GM12878 (cell line): ENCODE results near the gene CDON. TPM values are rescaled to one million over a fixed set of nuclear protein-coding genes. Genes with fewer than 3 reads are reported as not detected.

Source experiments
- ATAC-seq: fragments of 200-7000 bp; cut with Tn5 transposase; 3 replicates; pipeline ENCODE4 v1.9.1; 2020; ENCODE audit warnings: mild to moderate bottlenecking, moderate library complexity
- BruUV-seq: library from RNA; stranded (reverse); fragments of 400-500 nt; replicated peaks from 2 replicates; lab custom pipeline; 2021; lab: Mats Ljungman, UMichigan
- CTCF ChIA-PET: fragments of 300-600 bp; sonication (Branson Sonifier 250); formaldehyde crosslinking; extraction: SDS; loops from one replicate; lab custom pipeline; 2021; ENCODE audit warnings: inconsistent platforms; lab: Yijun Ruan, JAX
- POLR2A ChIA-PET: fragments of 350-600 bp; formaldehyde crosslinking; extraction: SDS; loops from one replicate; lab custom pipeline; 2021; ENCODE audit warnings: inconsistent platforms; lab: Charles Lee
- RAD21 ChIA-PET: fragments of 300-600 bp; sonication (Branson Sonifier 250); formaldehyde crosslinking; loops from one replicate; lab custom pipeline; 2023; ENCODE audit warnings: antibody characterized with exemption; ENCODE audit not compliant: unreplicated experiment; lab: Charles Lee
- SMC1A ChIA-PET: fragments of 300-600 bp; sonication (Branson Sonifier 250); formaldehyde crosslinking; loops from one replicate; lab custom pipeline; 2023; ENCODE audit not compliant: unreplicated experiment, uncharacterized antibody; lab: Charles Lee
- DNase-seq: peaks from one replicate; pipeline ENCODE4 v3.0.0-alpha.2; 2011; ENCODE audit warnings: low read depth, low spot score
- FAIRE-seq: peaks from 3 replicates; lab custom pipeline; 2011; peaks lifted over from hg19 to GRCh38; lab: Jason Lieb, UNC
- H2AFZ ChIP-seq: 2 replicates; pipeline ENCODE4 v1.6.0; 2011; ENCODE audit warnings: low read depth, low read length, control low read depth; ENCODE audit not compliant: control insufficient read depth
- H3K27ac ChIP-seq: 2 replicates; pipeline ENCODE4 v1.5.1; 2011; ENCODE audit warnings: control low read depth; ENCODE audit not compliant: control insufficient read depth, insufficient read depth
- H3K27me3 ChIP-seq, 2 experiments: replicated peaks in 1 of 2; 2 replicates each; pipeline versions ENCODE4 v1.6.0 to v1.6.1; 2011; ENCODE audit warnings: low read length in 1 of 2; ENCODE audit not compliant: control insufficient read depth in 2 of 2, insufficient read depth in 2 of 2
- H3K36me3 ChIP-seq, 2 experiments: 2 replicates each; pipeline ENCODE4 v1.5.1; 2011; ENCODE audit warnings: low read length in 1 of 2; ENCODE audit not compliant: control insufficient read depth in 2 of 2, insufficient read depth in 2 of 2
- H3K4me1 ChIP-seq: 2 replicates; pipeline ENCODE4 v1.6.1; 2011; ENCODE audit warnings: mild to moderate bottlenecking, low read length, moderate library complexity, mixed read lengths; ENCODE audit not compliant: control insufficient read depth, insufficient read depth
- H3K4me2 ChIP-seq: 2 replicates; pipeline ENCODE4 v1.6.0; 2011; ENCODE audit warnings: control low read depth; ENCODE audit not compliant: control insufficient read depth, insufficient read depth
- H3K4me3 ChIP-seq: fragments of 200-600 bp; sonication (generic); 2 replicates; pipeline ENCODE4 v1.5.1; 2016
- H3K79me2 ChIP-seq: 2 replicates; pipeline ENCODE4 v1.6.0; 2011; ENCODE audit warnings: low read length; ENCODE audit not compliant: control insufficient read depth, insufficient read depth
- H3K9ac ChIP-seq: 2 replicates; pipeline ENCODE4 v1.8.0; 2011; ENCODE audit warnings: low read length, control low read depth, mixed read lengths; ENCODE audit not compliant: control insufficient read depth, insufficient read depth
- H3K9me3 ChIP-seq: replicated peaks from 3 replicates; pipeline ENCODE4 v1.5.1; 2011; ENCODE audit warnings: mild to moderate bottlenecking, low read length; ENCODE audit not compliant: control insufficient read depth, insufficient read depth
- H4K20me1 ChIP-seq: 2 replicates; pipeline ENCODE4 v1.6.0; 2011; ENCODE audit not compliant: control insufficient read depth, insufficient read depth
- BMI1 ChIP-seq: fragments of 450-650 bp; IDR thresholded peaks from 2 replicates; pipeline ENCODE4 v1.6.1; 2016; ENCODE audit warnings: mild to moderate bottlenecking, moderate library complexity, borderline replicate concordance
- CREM ChIP-seq: IDR thresholded peaks from 2 replicates; pipeline ENCODE4 v1.6.1; 2014; ENCODE audit warnings: antibody characterized with exemption, low read depth
- HDAC6 ChIP-seq: fragments of 200-600 bp; sonication (generic); IDR thresholded peaks from one replicate; pipeline ENCODE4 v1.8.0; 2017; ENCODE audit warnings: antibody characterized with exemption; ENCODE audit not compliant: unreplicated experiment
- KLF5 ChIP-seq: fragments of 450-650 bp; IDR thresholded peaks from 2 replicates; pipeline ENCODE4 v1.6.1; 2014; ENCODE audit warnings: mild to moderate bottlenecking; ENCODE audit not compliant: partially characterized antibody
- NFYB ChIP-seq: IDR thresholded peaks from 2 replicates; pipeline ENCODE4 v1.6.1; 2011; ENCODE audit warnings: low read depth, mild to moderate bottlenecking, low read length, improper control_type of control experiment, moderate library complexity; ENCODE audit not compliant: insufficient read depth
- POLR2AphosphoS5 ChIP-seq: IDR thresholded peaks from 2 replicates; pipeline ENCODE4 v1.6.1; 2011; ENCODE audit warnings: mild to moderate bottlenecking, low read length, inconsistent platforms
- RELA ChIP-seq: fragments of 450-650 bp; IDR thresholded peaks from 2 replicates; pipeline ENCODE4 v1.8.0; 2014; ENCODE audit warnings: borderline replicate concordance; ENCODE audit not compliant: partially characterized antibody
- REST ChIP-seq: IDR thresholded peaks from 2 replicates; pipeline ENCODE4 v1.6.1; 2012; ENCODE audit warnings: mild to moderate bottlenecking, low read depth, low read length
- SMARCA5 ChIP-seq: fragments of 450-650 bp; IDR thresholded peaks from 2 replicates; pipeline ENCODE4 v1.6.1; 2017; ENCODE audit warnings: mild to moderate bottlenecking
- ZNF384 ChIP-seq: IDR thresholded peaks from 2 replicates; pipeline ENCODE4 v1.6.1; 2012; ENCODE audit warnings: low read depth, mild to moderate bottlenecking, low read length, improper control_type of control experiment, borderline replicate concordance
- WGBS: methylation state at CpG from one replicate; pipeline ENCODE4 v1.1.6; 2016; ENCODE audit warnings: low lambda C conversion rate; ENCODE audit not compliant: insufficient replicate concordance, insufficient coverage; ENCODE audit errors: missing lambda C conversion rate; 5-methylcytosine and 5-hydroxymethylcytosine counted together
- in situ Hi-C: fragments of 300-500 bp; cut with MboI; formaldehyde crosslinking; loops from 9 replicates; pipeline ENCODE4 v1.14.3; 2018; ENCODE audit warnings: mixed read lengths
- intact Hi-C: fragments of 100-400 bp; cut with micrococcal nuclease; formaldehyde crosslinking; loops from one replicate; pipeline ENCODE4 v1.14.2; 2022; ENCODE audit not compliant: unreplicated experiment
- polyA plus RNA-seq, 11 experiments: library from polyadenylated mRNA; depleted of rRNA in 4 of 11; unstranded in 6 of 11; stranded (reverse) in 5 of 11; fragments of >200 nt; fragmentation: Nextera tagmentation in 4 of 11; fragmentation: Illumina TruSeq in 1 of 11; extraction: Ambion mirVana in 4 of 11; extraction: Trizol in 1 of 11; gene quantifications; 1 replicate in 1 of 11; 2 replicates in 10 of 11; pipeline versions ENCODE4 v1.2.1 to v1.2.3, GENCODE V29; 2011 to 2016; ENCODE audit warnings: inconsistent platforms in 2 of 11, missing spikeins in 2 of 11, low read depth in 1 of 11
- total RNA-seq, 4 experiments: library from RNA; depleted of rRNA in 3 of 4; stranded (reverse); fragments of >200 nt in 3 of 4; fragmentation: Illumina TruSeq in 1 of 4; extraction: Trizol in 1 of 4; gene quantifications; 2 replicates each; pipeline versions ENCODE4 v1.2.1 to v1.2.3, GENCODE V29; 2013 to 2021

Gene CDON
- total and polyA plus RNA-seq, 10 of the 15 experiments (the other 5 are each of a cell fraction or from before 2014, with no cell fraction given) = 0.07 to 4.2 (median 0.36) TPM

GRCh38 chr11:126104420-126104819 lies 41.8 kb upstream of the CDON start:
- intact Hi-C loops = no loop called here
- no peak overlapping the region for H3K4me2 ChIP-seq
- in situ Hi-C loops = no loop called here
- H3K4me3 ChIP-seq = no peak overlapping the region
- no peaks in the 10 kb centered on the region for H3K36me3 ChIP-seq
- H3K27me3 ChIP-seq = no peaks in the 10 kb centered on the region; a peak in 1 of 4 replicates
- H3K27ac ChIP-seq = no peak overlapping the region
- ChIA-PET RAD21 (no interaction called here), CTCF (no interaction called here), SMC1A (interaction anchor here (1.1 kb wide), 1 partner anchor 21 kb away, joined by 3 read pairs; no protein-coding TSS in a partner anchor)
- no peaks in the 10 kb centered on the region for H4K20me1 ChIP-seq
- no TSS peak for BruUV-seq
- peaks cover 10% of the 10 kb centered on the region for H3K4me1 ChIP-seq
- no peaks in the 10 kb centered on the region for H3K79me2 ChIP-seq
- no peaks in the 10 kb centered on the region for H3K9me3 ChIP-seq
- 32% methylated on average over 6 of the region's 6 CpGs for WGBS
- ATAC-seq = no peak; the same call in 2 of the 3 replicates
- no peak for FAIRE-seq
- TF ChIP-seq SMARCA5 = no peak
- no peak for TF ChIP-seq KLF5
- TF ChIP-seq BMI1 = no peak
- TF ChIP-seq HDAC6 = no peak
- no peak for TF ChIP-seq NFYB
- TF ChIP-seq RELA = no peak
- TF ChIP-seq REST = no peak
- no peak for TF ChIP-seq ZNF384
- TF ChIP-seq CREM = no peak
- no peak for TF ChIP-seq POLR2AphosphoS5
- TF ChIP-seq, all 136 proteins: peak for 0
- no peak for DNase-seq
- POLR2A ChIA-PET = no interaction called here
- no peak overlapping the region for H3K9ac ChIP-seq
- H2AFZ ChIP-seq = no peak overlapping the region
